WTC11 (cell line): ENCODE measurements around the gene CLRN3.

Experiments used
- ATF2 ChIP-seq: sonication (generic); formaldehyde crosslinking; IDR thresholded peaks from 2 replicates; pipeline ENCODE4 v1.8.1; 2022; ENCODE audit warnings: low read depth, missing genetic modification reagents, borderline replicate concordance
- CTCF ChIP-seq: fragments of 200-600 bp; IDR thresholded peaks from 2 replicates; pipeline ENCODE4 v1.8.0; 2022; ENCODE audit warnings: antibody characterized with exemption
- ESRRA ChIP-seq: sonication (generic); formaldehyde crosslinking; IDR thresholded peaks from 2 replicates; pipeline ENCODE4 v1.8.1; 2022; ENCODE audit warnings: mild to moderate bottlenecking, missing genetic modification reagents, borderline replicate concordance
- ZNF138 ChIP-seq: sonication (generic); formaldehyde crosslinking; conservative IDR thresholded peaks from 2 replicates; pipeline ENCODE4 v1.8.1; 2022; ENCODE audit warnings: mild to moderate bottlenecking, moderate library complexity, missing genetic modification reagents
- ZNF425 ChIP-seq: fragments of 250-450 bp; sonication (Bioruptor Pico); conservative IDR thresholded peaks from 2 replicates; pipeline ENCODE4 v1.9.0; 2021; ENCODE audit warnings: mild to moderate bottlenecking

- TF ChIP-seq ZNF138 (CRISPR knock-in tag) (no peak), CTCF (no peak), ZNF425 (no peak), ATF2 (CRISPR knock-in tag) (no peak), ESRRA (CRISPR knock-in tag) (no peak)
These were observed 58.0 kb downstream of the CLRN3 start for GRCh38 chr10:127834791-127835190.
